Measurements from ENCODE around the gene MXD1. TPM values are rescaled to one million over a fixed set of nuclear protein-coding genes. Genes with fewer than 3 reads are reported as not detected.

Gene MXD1
- polyA plus RNA-seq, 1 of the 3 experiments (the other 2 are of a cell fraction) = 2.3 TPM

DNA sequence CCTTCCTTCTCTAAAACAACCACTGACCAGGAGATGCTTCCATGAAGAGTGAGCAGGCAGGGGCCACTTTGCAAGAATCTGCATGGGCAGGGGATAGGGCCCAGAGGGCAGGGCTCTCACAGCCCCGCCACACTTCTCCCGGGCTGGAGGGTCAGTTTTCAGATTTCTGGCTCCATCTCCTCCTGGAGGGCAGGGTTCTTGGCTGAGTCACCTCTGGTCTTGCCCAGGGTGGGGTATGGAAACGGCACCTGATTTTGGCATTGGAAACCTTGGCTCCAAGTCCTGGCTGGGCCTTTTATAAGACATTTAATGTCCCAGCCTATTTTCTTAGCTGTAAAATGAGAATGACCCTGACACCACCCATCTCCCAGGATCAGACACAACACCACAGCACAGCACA lies 74.1 kb downstream of the MXD1 start:
- Histone ChIP-seq H2AFZ (ENCODE audit: low read depth) (no peak overlapping the region), H3K4me3 (ENCODE audit: low read depth in 2 of 2, low read length in 1 of 2) (no peak overlapping the region), H3K27me3 (ENCODE audit: insufficient read depth) (no peaks in the 10 kb centered on the region), H3K9ac (no peak overlapping the region), H3K79me2 (ENCODE audit: insufficient read depth) (no peaks in the 10 kb centered on the region), H3K4me1 (ENCODE audit: control insufficient read depth in 1 of 2, insufficient read depth in 2 of 2, low read depth in 1 of 2, low read length in 1 of 2) (no peaks in the 10 kb centered on the region), H3F3A (replicated peaks; ENCODE audit: insufficient read depth) (no peaks in the 10 kb centered on the region), H4K20me1 (ENCODE audit: insufficient read depth) (no peaks in the 10 kb centered on the region), H3K9me3 (no peaks in the 10 kb centered on the region), H3K9me2 (no peaks in the 10 kb centered on the region), H3K4me2 (no peak overlapping the region), H3K36me3 (replicated peaks in 1 of 2; ENCODE audit: control insufficient read depth in 1 of 2, insufficient read depth in 2 of 2, low read length in 1 of 2) (no peaks in the 10 kb centered on the region), H3K27ac (ENCODE audit: low read depth in 2 of 2, low read length in 1 of 2) (no peak overlapping the region)
- TF ChIP-seq MXI1 (IDR thresholded peaks at IDR 0.05; ENCODE audit: low read depth, low read length) (no peak), FOXM1 (IDR thresholded peaks at IDR 0.05; ENCODE audit: low read depth) (no peak), FOXJ3 (CRISPR knock-in tag; IDR thresholded peaks at IDR 0.05) (no peak), GABPA (IDR thresholded peaks at IDR 0.05; ENCODE audit: low read depth) (no peak), EP300 (IDR thresholded peaks at IDR 0.05; ENCODE audit: borderline replicate concordance in 1 of 2, low read depth in 1 of 2, low read length in 1 of 2) (no peak), RCOR1 (IDR thresholded peaks at IDR 0.05; ENCODE audit: low read length) (no peak), YY1 (IDR thresholded peaks at IDR 0.05; ENCODE audit: low read depth) (no peak), JUND (IDR thresholded peaks at IDR 0.05) (no peak), GATA2 (CRISPR knock-in tag; IDR thresholded peaks at IDR 0.05) (no peak), ELF1 (IDR thresholded peaks at IDR 0.05) (no peak), POLR2AphosphoS5 (IDR thresholded peaks at IDR 0.05; ENCODE audit: low read depth, low read length) (no peak), RAD21 (IDR thresholded peaks at IDR 0.05; ENCODE audit: low read length) (no peak), NFIC (IDR thresholded peaks at IDR 0.05; ENCODE audit: borderline replicate concordance) (no peak), RFX5 (IDR thresholded peaks at IDR 0.05; ENCODE audit: low read length) (no peak)
- TF ChIP-seq, protein P1, sequence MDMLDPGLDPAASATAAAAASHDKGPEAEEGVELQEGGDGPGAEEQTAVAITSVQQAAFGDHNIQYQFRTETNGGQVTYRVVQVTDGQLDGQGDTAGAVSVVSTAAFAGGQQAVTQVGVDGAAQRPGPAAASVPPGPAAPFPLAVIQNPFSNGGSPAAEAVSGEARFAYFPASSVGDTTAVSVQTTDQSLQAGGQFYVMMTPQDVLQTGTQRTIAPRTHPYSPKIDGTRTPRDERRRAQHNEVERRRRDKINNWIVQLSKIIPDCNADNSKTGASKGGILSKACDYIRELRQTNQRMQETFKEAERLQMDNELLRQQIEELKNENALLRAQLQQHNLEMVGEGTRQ (IDR thresholded peaks at IDR 0.05; ENCODE audit: borderline replicate concordance, low read depth, low read length) = no peak
- TF ChIP-seq, protein P2, sequence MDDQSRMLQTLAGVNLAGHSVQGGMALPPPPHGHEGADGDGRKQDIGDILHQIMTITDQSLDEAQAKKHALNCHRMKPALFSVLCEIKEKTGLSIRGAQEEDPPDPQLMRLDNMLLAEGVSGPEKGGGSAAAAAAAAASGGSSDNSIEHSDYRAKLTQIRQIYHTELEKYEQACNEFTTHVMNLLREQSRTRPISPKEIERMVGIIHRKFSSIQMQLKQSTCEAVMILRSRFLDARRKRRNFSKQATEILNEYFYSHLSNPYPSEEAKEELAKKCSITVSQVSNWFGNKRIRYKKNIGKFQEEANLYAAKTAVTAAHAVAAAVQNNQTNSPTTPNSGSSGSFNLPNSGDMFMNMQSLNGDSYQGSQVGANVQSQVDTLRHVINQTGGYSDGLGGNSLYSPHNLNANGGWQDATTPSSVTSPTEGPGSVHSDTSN (IDR thresholded peaks at IDR 0.05) = no peak
- TF ChIP-seq, protein P3, sequence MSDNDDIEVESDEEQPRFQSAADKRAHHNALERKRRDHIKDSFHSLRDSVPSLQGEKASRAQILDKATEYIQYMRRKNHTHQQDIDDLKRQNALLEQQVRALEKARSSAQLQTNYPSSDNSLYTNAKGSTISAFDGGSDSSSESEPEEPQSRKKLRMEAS (IDR thresholded peaks at IDR 0.05; ENCODE audit: low read depth) = no peak
- TF ChIP-seq, protein P4, sequence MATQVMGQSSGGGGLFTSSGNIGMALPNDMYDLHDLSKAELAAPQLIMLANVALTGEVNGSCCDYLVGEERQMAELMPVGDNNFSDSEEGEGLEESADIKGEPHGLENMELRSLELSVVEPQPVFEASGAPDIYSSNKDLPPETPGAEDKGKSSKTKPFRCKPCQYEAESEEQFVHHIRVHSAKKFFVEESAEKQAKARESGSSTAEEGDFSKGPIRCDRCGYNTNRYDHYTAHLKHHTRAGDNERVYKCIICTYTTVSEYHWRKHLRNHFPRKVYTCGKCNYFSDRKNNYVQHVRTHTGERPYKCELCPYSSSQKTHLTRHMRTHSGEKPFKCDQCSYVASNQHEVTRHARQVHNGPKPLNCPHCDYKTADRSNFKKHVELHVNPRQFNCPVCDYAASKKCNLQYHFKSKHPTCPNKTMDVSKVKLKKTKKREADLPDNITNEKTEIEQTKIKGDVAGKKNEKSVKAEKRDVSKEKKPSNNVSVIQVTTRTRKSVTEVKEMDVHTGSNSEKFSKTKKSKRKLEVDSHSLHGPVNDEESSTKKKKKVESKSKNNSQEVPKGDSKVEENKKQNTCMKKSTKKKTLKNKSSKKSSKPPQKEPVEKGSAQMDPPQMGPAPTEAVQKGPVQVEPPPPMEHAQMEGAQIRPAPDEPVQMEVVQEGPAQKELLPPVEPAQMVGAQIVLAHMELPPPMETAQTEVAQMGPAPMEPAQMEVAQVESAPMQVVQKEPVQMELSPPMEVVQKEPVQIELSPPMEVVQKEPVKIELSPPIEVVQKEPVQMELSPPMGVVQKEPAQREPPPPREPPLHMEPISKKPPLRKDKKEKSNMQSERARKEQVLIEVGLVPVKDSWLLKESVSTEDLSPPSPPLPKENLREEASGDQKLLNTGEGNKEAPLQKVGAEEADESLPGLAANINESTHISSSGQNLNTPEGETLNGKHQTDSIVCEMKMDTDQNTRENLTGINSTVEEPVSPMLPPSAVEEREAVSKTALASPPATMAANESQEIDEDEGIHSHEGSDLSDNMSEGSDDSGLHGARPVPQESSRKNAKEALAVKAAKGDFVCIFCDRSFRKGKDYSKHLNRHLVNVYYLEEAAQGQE (IDR thresholded peaks at IDR 0.05; ENCODE audit: low read depth, low read length) = no peak
- 75% methylated on average over 3 of the region's 3 CpGs for WGBS (ENCODE audit: low lambda C conversion rate)
- POLR2A ChIA-PET = no interaction called here
- CTCF ChIA-PET = no interaction called here
- no peak for DNase-seq
